Measurements from ENCODE around the gene KCNIP4. TPM values are rescaled to one million over a fixed set of nuclear protein-coding genes. Genes with fewer than 3 reads are reported as not detected.

KCNIP4 gene
- total RNA-seq, 4 donors from 2014 or later: not detected

GRCh38 chr4:21733894-21734630, 214.5 kb downstream of the KCNIP4 start:
- H3K4me3 ChIP-seq: no peak overlapping the region
- no peaks in the 10 kb centered on the region for H3K4me1 ChIP-seq
- TF ChIP-seq CTCF (IDR thresholded peaks at IDR 0.05): no peak
- H3K9me3 ChIP-seq: no peaks in the 10 kb centered on the region
- H3K27ac ChIP-seq: no peak overlapping the region
- 38 to 48% methylated on average over 3 of the region's 3 CpGs for WGBS, 2 donors
- no peak for DNase-seq (ENCODE audit: low spot score in 2 of 2)
- H3K36me3 ChIP-seq: no peaks in the 10 kb centered on the region
- no peaks in the 10 kb centered on the region for H3K27me3 ChIP-seq

DNA sequence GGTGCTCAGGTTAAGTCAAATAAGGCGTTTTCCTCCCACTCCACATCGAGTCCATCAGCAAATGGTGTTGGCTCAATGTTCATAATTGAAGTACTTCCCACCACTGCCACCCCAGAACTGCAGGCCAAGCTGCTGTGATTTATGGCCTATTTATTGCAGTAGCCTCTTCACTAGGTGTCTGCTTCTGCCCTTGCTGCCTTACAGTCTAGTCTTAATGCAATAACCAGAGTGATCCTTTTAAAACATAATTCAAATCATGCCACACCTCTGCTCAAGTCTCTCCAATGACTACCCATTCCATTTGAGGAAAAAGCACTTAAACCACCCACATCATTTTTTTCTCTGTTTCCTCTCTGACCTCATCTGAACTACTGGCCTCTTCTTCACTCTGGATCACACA, 220.3 kb downstream of the KCNIP4 start:
- Histone ChIP-seq H3K4me1 (no peaks in the 10 kb centered on the region), H3K9me3 (no peaks in the 10 kb centered on the region), H3K27me3 (no peaks in the 10 kb centered on the region), H3K27ac (no peak overlapping the region), H3K36me3 (no peaks in the 10 kb centered on the region), H3K4me3 (no peak overlapping the region)
- TF ChIP-seq POLR2A (IDR thresholded peaks at IDR 0.05): no peak
- no peak for TF ChIP-seq CTCF (IDR thresholded peaks at IDR 0.05)
- no peak for TF ChIP-seq EP300 (IDR thresholded peaks at IDR 0.05)
- no peak for DNase-seq (ENCODE audit: low spot score in 2 of 2)
- WGBS, 2 donors: 69 to 73% methylated on average over 2 of the region's 2 CpGs

DNA sequence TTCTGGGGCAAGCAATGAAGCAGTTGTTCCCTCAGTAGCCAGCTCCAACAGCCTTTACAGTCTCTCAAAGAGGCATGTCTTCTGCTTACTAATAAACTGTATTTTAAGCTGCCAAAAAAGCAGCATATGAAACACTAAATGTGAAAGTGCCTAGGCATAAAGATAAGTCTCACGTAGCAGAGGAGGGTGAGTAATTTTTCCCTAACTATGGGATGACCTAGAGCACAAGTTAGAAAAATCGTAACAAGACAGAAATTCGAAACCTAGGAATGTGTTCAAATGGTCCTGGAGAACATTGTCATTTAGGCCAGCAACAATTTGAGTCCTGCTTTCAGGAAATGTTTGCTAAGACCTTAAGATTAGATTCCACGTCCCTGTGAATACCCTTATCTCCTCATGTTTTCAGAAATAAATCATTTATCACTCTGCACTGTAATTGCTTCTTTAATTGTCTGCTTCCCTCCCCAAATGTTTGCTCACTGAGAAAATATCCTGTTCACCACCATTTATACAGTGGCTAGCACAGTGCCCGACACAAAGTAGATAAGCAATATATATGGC, 222.2 kb downstream of the KCNIP4 start:
- no peak overlapping the region for H3K27ac ChIP-seq
- H3K4me3 ChIP-seq: no peak overlapping the region
- TF ChIP-seq EP300 (IDR thresholded peaks at IDR 0.05): no peak

DNA sequence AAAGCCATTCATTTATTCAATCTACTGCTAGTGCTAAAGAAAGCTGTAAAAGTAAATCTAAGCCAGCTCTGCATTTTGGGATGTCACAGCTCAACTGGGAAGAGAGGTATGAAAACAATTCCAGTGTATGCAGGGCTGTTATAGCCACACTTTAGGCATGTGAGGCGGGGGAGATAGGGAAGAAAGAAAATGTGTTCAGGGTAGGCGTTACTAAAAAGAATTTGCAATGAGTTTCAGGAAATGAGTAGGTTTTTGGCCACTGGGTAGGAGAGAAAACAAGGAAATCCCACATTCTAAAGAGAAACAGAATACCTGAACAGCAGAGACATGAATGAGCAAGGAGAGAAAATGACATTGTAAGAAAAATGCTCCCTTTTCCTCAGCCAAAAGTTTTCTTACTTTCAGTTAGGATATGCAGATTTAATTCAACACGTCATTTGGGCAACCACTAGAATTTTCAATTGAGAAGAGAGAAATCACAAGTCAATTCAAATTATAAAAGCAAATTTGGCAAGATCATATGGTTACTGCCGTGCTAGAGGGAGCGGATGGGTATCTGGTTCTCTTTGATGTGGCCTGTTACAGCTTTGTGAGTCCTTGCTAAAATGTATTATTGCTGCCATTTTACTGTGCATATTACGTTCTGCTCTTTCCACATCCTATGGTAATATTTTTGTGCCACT, 226.3 kb downstream of the KCNIP4 start:
- 71 to 77% methylated on average over 6 of the region's 6 CpGs for WGBS, 2 donors
- H3K27ac ChIP-seq: no peak overlapping the region
- no peaks in the 10 kb centered on the region for H3K27me3 ChIP-seq
- H3K4me3 ChIP-seq: no peak overlapping the region
- no peaks in the 10 kb centered on the region for H3K36me3 ChIP-seq
- no peak for DNase-seq (ENCODE audit: low spot score in 2 of 2)
- H3K4me1 ChIP-seq: no peaks in the 10 kb centered on the region
- TF ChIP-seq CTCF (IDR thresholded peaks at IDR 0.05) (no peak), EP300 (IDR thresholded peaks at IDR 0.05) (no peak), POLR2A (IDR thresholded peaks at IDR 0.05) (no peak)
- H3K9me3 ChIP-seq: no peaks in the 10 kb centered on the region

More for the DNA sequence above, 222.2 kb downstream of the KCNIP4 start:
- Histone ChIP-seq H3K36me3 (no peaks in the 10 kb centered on the region), H3K9me3 (no peaks in the 10 kb centered on the region), H3K4me1 (no peaks in the 10 kb centered on the region), H3K27me3 (no peaks in the 10 kb centered on the region)
- WGBS, 2 donors: 49 to 58% methylated on average over 5 of the region's 5 CpGs
- DNase-seq (ENCODE audit: low spot score in 2 of 2): no peak

DNA sequence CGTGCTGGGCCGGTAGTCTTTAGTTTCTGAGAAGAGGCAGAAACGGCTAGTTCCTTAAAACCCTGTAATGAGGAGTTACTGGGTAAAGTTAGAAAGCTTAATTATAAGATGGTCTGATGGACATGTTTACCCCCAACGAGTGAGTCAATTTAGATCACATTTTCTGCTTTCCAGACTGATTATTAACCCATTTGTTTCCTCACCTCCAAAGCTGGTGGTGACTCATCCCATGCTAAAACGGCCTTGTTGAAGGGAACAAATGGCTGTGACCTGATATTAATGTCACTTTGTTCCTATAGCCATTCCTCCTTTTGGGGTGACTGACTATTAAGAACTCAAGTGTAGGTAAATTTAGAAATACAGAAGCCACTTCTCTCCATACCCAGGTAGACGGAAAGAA, 232.0 kb downstream of the KCNIP4 start:
- DNase-seq (ENCODE audit: low spot score in 2 of 2): no peak
- Histone ChIP-seq H3K4me3 (no peak overlapping the region), H3K9me3 (no peaks in the 10 kb centered on the region), H3K36me3 (no peaks in the 10 kb centered on the region), H3K27me3 (no peaks in the 10 kb centered on the region), H3K27ac (no peak overlapping the region), H3K4me1 (no peaks in the 10 kb centered on the region)
- TF ChIP-seq EP300 (IDR thresholded peaks at IDR 0.05) (no peak), POLR2A (IDR thresholded peaks at IDR 0.05) (no peak), CTCF (IDR thresholded peaks at IDR 0.05) (no peak)
- 69 to 71% methylated on average over 6 of the region's 6 CpGs for WGBS, 2 donors

Measured in tibial nerve (tissue), 4 donors.